Mesenchymal stem cell (in vitro differentiated cells and primary cell): ENCODE data around the gene DYNC1LI1.

Experiments
- DNase-seq: peaks from one replicate; pipeline ENCODE4 v3.0.0-alpha.2; 2013
- H2AFZ ChIP-seq: one replicate; pipeline ENCODE4 v1.6.1; 2013; ENCODE audit warnings: low read depth, mild to moderate bottlenecking, control low read depth, inconsistent platforms, low read length, moderate library complexity
- H2AK5ac ChIP-seq: 2 replicates; pipeline ENCODE4 v1.6.1; 2013; ENCODE audit warnings: low read length, moderate library complexity, mild to moderate bottlenecking, inconsistent platforms; ENCODE audit not compliant: severe bottlenecking
- H2BK120ac ChIP-seq: one replicate; pipeline ENCODE4 v1.6.1; 2013; ENCODE audit warnings: low read depth, mild to moderate bottlenecking, inconsistent platforms, low read length, moderate library complexity
- H2BK12ac ChIP-seq, 2 experiments: one replicate each; pipeline ENCODE4 v1.6.1; 2013; ENCODE audit warnings: inconsistent platforms in 2 of 2, low read length in 2 of 2, mild to moderate bottlenecking in 2 of 2, moderate library complexity in 2 of 2, control low read depth in 1 of 2
- H2BK15ac ChIP-seq: one replicate; pipeline ENCODE4 v1.6.1; 2013; ENCODE audit warnings: mild to moderate bottlenecking, low read depth, inconsistent platforms; ENCODE audit not compliant: poor library complexity, severe bottlenecking
- H2BK5ac ChIP-seq: 2 replicates; pipeline ENCODE4 v1.6.1; 2013; ENCODE audit warnings: low read depth, mild to moderate bottlenecking, low read length, control low read depth, inconsistent platforms; ENCODE audit not compliant: poor library complexity, severe bottlenecking
- H3K14ac ChIP-seq, 2 experiments: one replicate each; pipeline ENCODE4 v1.6.1; 2013; ENCODE audit warnings: inconsistent platforms in 2 of 2, low read length in 2 of 2, control low read depth in 1 of 2, mild to moderate bottlenecking in 1 of 2, moderate library complexity in 1 of 2
- H3K18ac ChIP-seq, 2 experiments: one replicate each; pipeline ENCODE4 v1.6.1; 2013; ENCODE audit warnings: inconsistent platforms in 2 of 2, low read length in 2 of 2, control low read depth in 1 of 2, low read depth in 1 of 2, mild to moderate bottlenecking in 1 of 2
- H3K23ac ChIP-seq, 2 experiments: one replicate each; pipeline ENCODE4 v1.6.1; 2013; ENCODE audit warnings: inconsistent platforms in 2 of 2, low read length in 2 of 2, mild to moderate bottlenecking in 2 of 2, moderate library complexity in 2 of 2, control low read depth in 1 of 2
- H3K27ac ChIP-seq: 2 replicates; pipeline ENCODE4 v1.5.1; 2013; ENCODE audit warnings: mild to moderate bottlenecking, moderate library complexity, low read length, control low read depth, inconsistent platforms; ENCODE audit not compliant: poor library complexity, severe bottlenecking
- H3K27me3 ChIP-seq, 2 experiments: 2 replicates each; pipeline versions ENCODE4 v1.6.1 to v1.7.0; 2013; ENCODE audit warnings: low read length in 2 of 2, mild to moderate bottlenecking in 2 of 2, moderate library complexity in 2 of 2, control low read depth in 1 of 2, inconsistent platforms in 1 of 2; ENCODE audit not compliant: control insufficient read depth in 1 of 2, insufficient read depth in 1 of 2
- H3K36me3 ChIP-seq, 2 experiments: 2 replicates each; pipeline versions ENCODE4 v1.6.1 to v1.7.0; 2013; ENCODE audit warnings: low read length in 2 of 2, control low read depth in 1 of 2, inconsistent platforms in 1 of 2, low read depth in 1 of 2, mild to moderate bottlenecking in 1 of 2; ENCODE audit not compliant: insufficient read depth in 2 of 2, control insufficient read depth in 1 of 2
- H3K4ac ChIP-seq, 2 experiments: one replicate each; pipeline ENCODE4 v1.6.1; 2013; ENCODE audit warnings: inconsistent platforms in 2 of 2, low read length in 2 of 2, mild to moderate bottlenecking in 2 of 2, moderate library complexity in 2 of 2, control low read depth in 1 of 2, low read depth in 1 of 2
- H3K4me1 ChIP-seq: 2 replicates; pipeline ENCODE4 v1.6.1; 2013; ENCODE audit warnings: low read depth, low read length, control low read depth; ENCODE audit not compliant: control insufficient read depth, insufficient read depth
- H3K4me2 ChIP-seq: 2 replicates; pipeline ENCODE4 v1.6.1; 2013; ENCODE audit warnings: low read length, mild to moderate bottlenecking, inconsistent platforms; ENCODE audit not compliant: poor library complexity, severe bottlenecking
- H3K4me3 ChIP-seq, 2 experiments: 2 replicates each; pipeline versions ENCODE4 v1.5.1 to v1.7.0; 2013; ENCODE audit warnings: low read length in 2 of 2, mild to moderate bottlenecking in 2 of 2, control low read depth in 1 of 2, low read depth in 1 of 2; ENCODE audit not compliant: insufficient read depth in 1 of 2
- H3K79me1 ChIP-seq: replicated peaks from 2 replicates; pipeline ENCODE4 v1.6.1; 2013; ENCODE audit warnings: mild to moderate bottlenecking, control low read depth, low read length, inconsistent platforms; ENCODE audit not compliant: poor library complexity, severe bottlenecking
- H3K9ac ChIP-seq: 2 replicates; pipeline ENCODE4 v1.7.0; 2013; ENCODE audit warnings: mild to moderate bottlenecking, low read length, moderate library complexity
- H3K9me3 ChIP-seq: 2 replicates; pipeline ENCODE4 v1.7.0; 2013; ENCODE audit warnings: mild to moderate bottlenecking, low read length; ENCODE audit not compliant: control insufficient read depth
- H4K8ac ChIP-seq: one replicate; pipeline ENCODE4 v1.6.1; 2013; ENCODE audit warnings: inconsistent platforms, mild to moderate bottlenecking, low read length, moderate library complexity
- H4K91ac ChIP-seq: one replicate; pipeline ENCODE4 v1.6.1; 2013; ENCODE audit warnings: mild to moderate bottlenecking, low read length, inconsistent platforms
- WGBS: methylation state at CpG from one replicate; pipeline ENCODE4 v1.1.7; 2013; ENCODE audit warnings: mixed read lengths; 5-methylcytosine and 5-hydroxymethylcytosine counted together

Gene DYNC1LI1

GRCh38 chr3:32597656-32598055 is 27.0 kb upstream of the DYNC1LI1 start:
- Histone ChIP-seq H3K4me3 (no peak overlapping the region), H4K91ac (no peak overlapping the region), H3K9ac (no peak overlapping the region), H2AK5ac (no peak overlapping the region), H2BK15ac (no peak overlapping the region), H3K79me1 (no peaks in the 10 kb centered on the region), H3K4me2 (no peak overlapping the region), H4K8ac (no peak overlapping the region), H2BK12ac (no peak overlapping the region), H3K4me1 (peaks cover 2% of the 10 kb centered on the region), H3K27ac (no peak overlapping the region), H3K18ac (no peak overlapping the region), H2BK5ac (no peak overlapping the region), H3K4ac (no peak overlapping the region), H3K9me3 (no peaks in the 10 kb centered on the region), H2BK120ac (no peak overlapping the region), H3K14ac (no peak overlapping the region), H3K23ac (no peak overlapping the region), H3K36me3 (no peaks in the 10 kb centered on the region), H3K27me3 (peaks cover 16 to 20% of the 10 kb centered on the region in 2 experiments), H2AFZ (no peak overlapping the region)
- no peak for DNase-seq
- 50% methylated on average over 1 of the region's 2 CpGs for WGBS

DNA sequence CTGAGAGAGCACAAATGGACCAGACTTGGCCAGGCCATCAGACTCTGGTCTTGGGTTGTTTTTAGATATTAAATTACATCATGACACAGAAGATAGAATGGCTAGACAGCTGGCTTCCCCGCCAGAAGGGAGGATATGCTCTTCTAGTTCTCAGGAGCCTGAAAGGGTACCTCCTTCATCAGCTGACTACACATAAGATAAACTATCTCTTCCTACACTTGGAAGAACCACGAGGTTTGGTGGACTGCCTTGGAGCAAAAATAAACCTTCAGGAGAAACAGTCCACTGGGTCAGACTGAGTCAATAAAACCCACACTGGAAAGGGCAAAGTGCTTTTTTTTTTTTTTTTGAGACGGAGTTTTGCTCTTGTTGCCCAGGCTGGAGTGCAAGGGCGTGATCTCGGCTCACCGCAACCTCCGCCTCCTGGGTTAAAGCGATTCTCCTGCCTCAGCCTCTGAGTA is 26.3 kb upstream of the DYNC1LI1 start:
- H2BK12ac ChIP-seq, result no peak overlapping the region
- peak; percentile 30 for DNase-seq
- H3K4me2 ChIP-seq, result no peak overlapping the region
- H2BK120ac ChIP-seq, result no peak overlapping the region
- no peak overlapping the region for H3K9ac ChIP-seq
- H2BK5ac ChIP-seq, result no peak overlapping the region
- H4K91ac ChIP-seq, result no peak overlapping the region
- H3K36me3 ChIP-seq, result no peaks in the 10 kb centered on the region
- WGBS, result 86% methylated on average over 8 of the region's 8 CpGs
- no peaks in the 10 kb centered on the region for H3K79me1 ChIP-seq
- no peak overlapping the region for H2AK5ac ChIP-seq
- H3K27ac ChIP-seq, result no peak overlapping the region
- H3K14ac ChIP-seq, result no peak overlapping the region
- H2BK15ac ChIP-seq, result no peak overlapping the region
- no peak overlapping the region for H2AFZ ChIP-seq
- no peak overlapping the region for H3K23ac ChIP-seq
- no peak overlapping the region for H4K8ac ChIP-seq
- H3K4ac ChIP-seq, result no peak overlapping the region
- peaks cover 2% of the 10 kb centered on the region for H3K4me1 ChIP-seq
- H3K18ac ChIP-seq, result no peak overlapping the region
- H3K27me3 ChIP-seq, result peaks cover 11 to 17% of the 10 kb centered on the region in 2 experiments
- no peaks in the 10 kb centered on the region for H3K9me3 ChIP-seq
- H3K4me3 ChIP-seq, result no peak overlapping the region

- H3K9ac ChIP-seq, result no peak overlapping the region
- H3K36me3 ChIP-seq, result no peaks in the 10 kb centered on the region
- H3K79me1 ChIP-seq, result no peaks in the 10 kb centered on the region
- peaks cover 2% of the 10 kb centered on the region for H3K4me1 ChIP-seq
- H3K27me3 ChIP-seq, result peaks cover 11 to 21% of the 10 kb centered on the region in 2 experiments
- no peak overlapping the region for H2AFZ ChIP-seq
- no peak overlapping the region for H4K91ac ChIP-seq
- no peaks in the 10 kb centered on the region for H3K9me3 ChIP-seq
- 86% methylated on average over 4 of the region's 4 CpGs for WGBS
- no peak overlapping the region for H3K4me2 ChIP-seq
- peak overlapping the region; percentile 1 for H2BK120ac ChIP-seq
- H3K14ac ChIP-seq, result no peak overlapping the region
- H4K8ac ChIP-seq, result no peak overlapping the region
- no peak overlapping the region for H2BK12ac ChIP-seq
- no peak overlapping the region for H3K27ac ChIP-seq
- no peak overlapping the region for H3K4ac ChIP-seq
- H3K4me3 ChIP-seq, result no peak overlapping the region
- no peak for DNase-seq
- no peak overlapping the region for H3K23ac ChIP-seq
- no peak overlapping the region for H3K18ac ChIP-seq
- no peak overlapping the region for H2BK15ac ChIP-seq
- no peak overlapping the region for H2AK5ac ChIP-seq
- no peak overlapping the region for H2BK5ac ChIP-seq
These were observed 25.7 kb upstream of the DYNC1LI1 start for GRCh38 chr3:32596282-32596908.

GRCh38 chr3:32595323-32595722 is 24.7 kb upstream of the DYNC1LI1 start:
- Histone ChIP-seq H2AFZ (no peak overlapping the region), H2BK120ac (no peak overlapping the region), H2BK5ac (no peak overlapping the region), H3K23ac (no peak overlapping the region), H3K4me1 (no peaks in the 10 kb centered on the region), H3K27ac (no peak overlapping the region), H3K9ac (no peak overlapping the region), H3K4me2 (no peak overlapping the region), H4K8ac (no peak overlapping the region), H4K91ac (no peak overlapping the region), H2BK15ac (peak overlapping the region; percentile 19), H2BK12ac (no peak overlapping the region), H3K79me1 (no peaks in the 10 kb centered on the region), H3K27me3 (peaks cover 14 to 21% of the 10 kb centered on the region in 2 experiments), H3K4me3 (no peak overlapping the region), H3K18ac (no peak overlapping the region), H3K4ac (no peak overlapping the region), H2AK5ac (no peak overlapping the region), H3K36me3 (no peaks in the 10 kb centered on the region), H3K14ac (no peak overlapping the region), H3K9me3 (no peaks in the 10 kb centered on the region)
- 71% methylated on average over 2 of the region's 2 CpGs for WGBS
- no peak for DNase-seq
